Stimulated activated CD4-positive, alpha-beta T cell treated with anti-CD3 and anti-CD28 coated beads, TNF-alpha, amount 100 ng/mL, for 1 hour (primary cell): Measurements from ENCODE around the gene ZNF681.
A peak's percentile ranks its signal among the peaks of the same experiment; 100 is the strongest.
"Not testable (repeated sequence)": the region's sequence is repeated elsewhere in the genome, so short reads cannot be mapped to it uniquely, and the experiment has no call there.

ENCODE experiments used
- DNase-seq, 3 donors: peaks; one replicate each; pipeline ENCODE4 v3.0.0-alpha.2; 2020; ENCODE audit warnings: low read depth in 3 of 3, low spot score in 1 of 3

The ZNF681 gene

GRCh38 chr19:23758187-23759074 lies at the start of gene ZNF681:
ZNF681 (minus strand) TSS chr19:23758891; CDS start chr19:23758749, 142 bp downstream.
- DNase-seq, result peak; percentile 60 to 68 (median 61)

- DNase-seq, result no peak
Measured at GRCh38 chr19:23804676-23805075, 46.0 kb upstream of the ZNF681 start.

GRCh38 chr19:23802290-23802689 lies 43.6 kb upstream of the ZNF681 start:
- no peak for DNase-seq

GRCh38 chr19:23801803-23802202 lies 43.1 kb upstream of the ZNF681 start:
- no peak for DNase-seq

GRCh38 chr19:23800868-23801267 lies 42.2 kb upstream of the ZNF681 start:
- DNase-seq, result no peak

- DNase-seq, result no peak
Measured at GRCh38 chr19:23800271-23800670, 41.6 kb upstream of the ZNF681 start.

GRCh38 chr19:23799321-23799720 lies 40.6 kb upstream of the ZNF681 start:
- peak in 1 of 3 donors; percentile 7 for DNase-seq

GRCh38 chr19:23795462-23795861 lies 36.8 kb upstream of the ZNF681 start:
- no peak for DNase-seq

GRCh38 chr19:23792784-23793183 lies 34.1 kb upstream of the ZNF681 start:
- DNase-seq, result no peak

- no peak for DNase-seq
Measured at GRCh38 chr19:23790641-23791488, 32.2 kb upstream of the ZNF681 start.

GRCh38 chr19:23789246-23789645 lies 30.6 kb upstream of the ZNF681 start:
- no peak for DNase-seq

- no peak for DNase-seq
Measured at GRCh38 chr19:23788411-23788810, 29.7 kb upstream of the ZNF681 start.

GRCh38 chr19:23787106-23787505 lies 28.4 kb upstream of the ZNF681 start:
- DNase-seq, result no peak

GRCh38 chr19:23785982-23786381 lies 27.3 kb upstream of the ZNF681 start:
- no peak for DNase-seq

GRCh38 chr19:23784274-23784673 lies 25.6 kb upstream of the ZNF681 start:
- no peak for DNase-seq

- DNase-seq, result no peak
Measured at GRCh38 chr19:23783636-23784035, 24.9 kb upstream of the ZNF681 start.

GRCh38 chr19:23779645-23780044 lies 21.0 kb upstream of the ZNF681 start:
- no peak for DNase-seq

- no peak for DNase-seq
Measured at GRCh38 chr19:23778566-23778965, 19.9 kb upstream of the ZNF681 start.

- DNase-seq, result not testable (repeated sequence)
Measured at GRCh38 chr19:23778036-23778435, 19.3 kb upstream of the ZNF681 start.

- no peak for DNase-seq
Measured at GRCh38 chr19:23777216-23777615, 18.5 kb upstream of the ZNF681 start.

- no peak for DNase-seq
Measured at GRCh38 chr19:23776507-23777205, 18.0 kb upstream of the ZNF681 start.
